K562 (cell line): ENCODE results near the gene SLC25A29. TPM values are rescaled to one million over a fixed set of nuclear protein-coding genes. Genes with fewer than 3 reads are reported as not detected.

Experiments
- ATAC-seq: fragments of 200-7000 bp; cut with Tn5 transposase; 3 replicates; pipeline ENCODE4 v1.9.1; 2020; ENCODE audit warnings: moderate library complexity
- BruUV-seq: library from RNA; stranded (reverse); fragments of 400-500 nt; replicated peaks from 2 replicates; lab custom pipeline; 2021; lab: Mats Ljungman, UMichigan
- CTCF ChIA-PET: fragments of 300-600 bp; formaldehyde crosslinking; extraction: SDS; loops from one replicate; lab custom pipeline; 2021; ENCODE audit warnings: low intra/inter-chr PET ratio; lab: Yijun Ruan, JAX
- POLR2A ChIA-PET: fragments of 300-600, 350-650 bp; sonication (Branson Sonifier 250); formaldehyde crosslinking; extraction: SDS; loops from one replicate; lab custom pipeline; 2021; ENCODE audit warnings: antibody characterized with exemption, inconsistent platforms; lab: Yijun Ruan, JAX
- DNase-seq, 4 experiments: peaks; one replicate each; pipeline versions ENCODE4 v3.0.0 to v3.0.0-alpha.2; 2011 to 2018; ENCODE audit warnings: low spot score in 3 of 4, mixed read lengths in 3 of 4; ENCODE audit errors: extremely low read depth in 1 of 4
- FAIRE-seq: peaks from 2 replicates; lab custom pipeline; 2011; peaks lifted over from hg19 to GRCh38; lab: Jason Lieb, UNC
- H2AFZ ChIP-seq: 2 replicates; pipeline ENCODE4 v1.6.0; 2011; ENCODE audit warnings: low read depth, low read length, control low read depth, inconsistent platforms
- H3K27ac ChIP-seq: fragments of 200-600 bp; 3 replicates; pipeline ENCODE4 v1.8.0; 2011; ENCODE audit warnings: low read depth, mild to moderate bottlenecking, control low read depth, inconsistent platforms, low read length, moderate library complexity, mixed read lengths; ENCODE audit errors: extremely low read depth
- H3K27me3 ChIP-seq, 2 experiments: fragments of 300-600 bp in 1 of 2; 2 replicates in 1 of 2; 3 replicates in 1 of 2; pipeline versions ENCODE4 v1.6.0 to v1.8.0; 2011; ENCODE audit warnings: inconsistent platforms in 2 of 2, low read length in 2 of 2, mild to moderate bottlenecking in 1 of 2, mixed read lengths in 1 of 2, moderate library complexity in 1 of 2; ENCODE audit not compliant: control insufficient read depth in 2 of 2, insufficient read depth in 2 of 2
- H3K36me3 ChIP-seq: fragments of 300-600 bp; 3 replicates; pipeline ENCODE4 v1.8.0; 2011; ENCODE audit warnings: mild to moderate bottlenecking, low read length, inconsistent platforms; ENCODE audit not compliant: control insufficient read depth, insufficient read depth
- H3K4me1 ChIP-seq, 2 experiments: fragments of 200-600 bp in 1 of 2; replicated peaks in 1 of 2; 2 replicates in 1 of 2; 3 replicates in 1 of 2; pipeline versions ENCODE4 v1.5.1 to v1.8.0; 2011; ENCODE audit warnings: inconsistent platforms in 2 of 2, low read length in 2 of 2, mild to moderate bottlenecking in 1 of 2, mixed read lengths in 1 of 2, moderate library complexity in 1 of 2; ENCODE audit not compliant: control insufficient read depth in 2 of 2, insufficient read depth in 2 of 2
- H3K4me2 ChIP-seq: 2 replicates; pipeline ENCODE4 v1.6.1; 2011; ENCODE audit warnings: low read length, control low read depth, inconsistent platforms, mixed read lengths; ENCODE audit not compliant: insufficient read depth
- H3K4me3 ChIP-seq: fragments of 200-600 bp; sonication (generic), shearing (Covaris generic); 2 replicates; pipeline ENCODE4 v1.5.1; 2016; ENCODE audit warnings: control low read depth, inconsistent platforms
- H3K79me2 ChIP-seq: fragments of 200-600 bp; 3 replicates; pipeline ENCODE4 v1.8.0; 2011; ENCODE audit warnings: low read length, inconsistent platforms; ENCODE audit not compliant: control insufficient read depth, insufficient read depth
- H3K9ac ChIP-seq, 2 experiments: 2 replicates each; pipeline versions ENCODE4 v1.6.0 to v1.6.1; 2011; ENCODE audit warnings: low read depth in 2 of 2, low read length in 2 of 2, control low read depth in 1 of 2, inconsistent platforms in 1 of 2, mild to moderate bottlenecking in 1 of 2, mixed read lengths in 1 of 2; ENCODE audit not compliant: insufficient read depth in 1 of 2
- H3K9me1 ChIP-seq: one replicate; pipeline ENCODE4 v1.6.0; 2011; ENCODE audit warnings: inconsistent platforms, mild to moderate bottlenecking, low read length, moderate library complexity; ENCODE audit not compliant: control insufficient read depth, insufficient read depth
- H3K9me3 ChIP-seq: replicated peaks from 2 replicates; pipeline ENCODE4 v1.5.1; 2011; ENCODE audit warnings: low read depth, low read length, inconsistent platforms; ENCODE audit not compliant: control insufficient read depth, insufficient read depth
- H4K20me1 ChIP-seq: replicated peaks from 2 replicates; pipeline ENCODE4 v1.6.1; 2011; ENCODE audit warnings: low read length, inconsistent platforms, mixed read lengths; ENCODE audit not compliant: control insufficient read depth, insufficient read depth
- JUN ChIP-seq, 2 experiments: sonication (generic) in 1 of 2; formaldehyde crosslinking in 1 of 2; IDR thresholded peaks; 2 replicates each; pipeline versions ENCODE4 v1.6.1 to v1.8.0; 2012 to 2022; ENCODE audit warnings: borderline replicate concordance in 2 of 2, mild to moderate bottlenecking in 2 of 2, improper control_type of control experiment in 1 of 2, low read depth in 1 of 2, low read length in 1 of 2, missing genetic modification reagents in 1 of 2
- U2AF2 ChIP-seq: fragments of 200-400 bp; formaldehyde crosslinking; optimal IDR thresholded peaks from 2 replicates; pipeline ENCODE3; 2017; ENCODE audit warnings: low read depth, mild to moderate bottlenecking, low read length
- ZNF212 ChIP-seq: fragments of 450-650 bp; formaldehyde crosslinking; IDR thresholded peaks from 2 replicates; pipeline ENCODE4 v1.4.0; 2020; ENCODE audit warnings: mild to moderate bottlenecking
- ZNF583 ChIP-seq: fragments of 250-450 bp; sonication (Bioruptor Pico); IDR thresholded peaks from 2 replicates; pipeline ENCODE4 v1.4.0; 2020
- WGBS: fragments of 100-300 bp; shearing (Covaris generic); methylation state at CpG from one replicate; pipeline ENCODE4 v1.1.6; 2016; ENCODE audit warnings: low coverage, mixed read lengths; ENCODE audit not compliant: insufficient coverage; ENCODE audit errors: missing lambda C conversion rate; 5-methylcytosine and 5-hydroxymethylcytosine counted together
- in situ Hi-C: fragments of 300-500 bp; cut with MboI; formaldehyde crosslinking; loops from 4 replicates; pipeline ENCODE4 v1.15.0; 2018; ENCODE audit warnings: inconsistent platforms, mixed read lengths
- intact Hi-C: fragments of 100-400 bp; cut with micrococcal nuclease; formaldehyde crosslinking; loops from 2 replicates; pipeline ENCODE4 v1.14.2; 2022
- polyA plus RNA-seq, 8 experiments: library from polyadenylated mRNA; depleted of rRNA in 4 of 8; stranded (reverse) in 5 of 8; unstranded in 3 of 8; fragments of >200 nt; fragmentation: Nextera tagmentation in 2 of 8; fragmentation: Illumina TruSeq in 1 of 8; extraction: Ambion mirVana in 2 of 8; extraction: Trizol in 1 of 8; gene quantifications; 2 replicates each; pipeline versions ENCODE4 v1.2.1 to v1.2.3, GENCODE V29; 2011 to 2014; ENCODE audit warnings: inconsistent platforms in 1 of 8, missing spikeins in 1 of 8
- total RNA-seq, 7 experiments: library from RNA; depleted of rRNA in 6 of 7; stranded (reverse); fragments of >200 nt in 6 of 7; fragmentation: Illumina TruSeq in 2 of 7; extraction: Trizol in 2 of 7; gene quantifications; 2 replicates each; pipeline versions ENCODE4 v1.2.1 to v1.2.3, GENCODE V29; 2011 to 2021; ENCODE audit warnings: low replicate concordance in 1 of 7
- TF ChIP-seq, protein P1 (sequence below): sonication (generic); formaldehyde crosslinking; IDR thresholded peaks from 2 replicates; pipeline ENCODE4 v1.8.0; 2023; ENCODE audit warnings: mild to moderate bottlenecking, missing genetic modification reagents
- TF ChIP-seq, protein P2 (sequence below): fragments of 450-650 bp; formaldehyde crosslinking; IDR thresholded peaks from 2 replicates; pipeline ENCODE4 v1.4.0; 2022; ENCODE audit warnings: missing genetic modification characterization

Gene SLC25A29
- total and polyA plus RNA-seq, 9 of the 15 experiments (the other 6 are each of a cell fraction or from before 2014, with no cell fraction given), result 0.07 to 17.5 (median 4.8) TPM

DNA sequence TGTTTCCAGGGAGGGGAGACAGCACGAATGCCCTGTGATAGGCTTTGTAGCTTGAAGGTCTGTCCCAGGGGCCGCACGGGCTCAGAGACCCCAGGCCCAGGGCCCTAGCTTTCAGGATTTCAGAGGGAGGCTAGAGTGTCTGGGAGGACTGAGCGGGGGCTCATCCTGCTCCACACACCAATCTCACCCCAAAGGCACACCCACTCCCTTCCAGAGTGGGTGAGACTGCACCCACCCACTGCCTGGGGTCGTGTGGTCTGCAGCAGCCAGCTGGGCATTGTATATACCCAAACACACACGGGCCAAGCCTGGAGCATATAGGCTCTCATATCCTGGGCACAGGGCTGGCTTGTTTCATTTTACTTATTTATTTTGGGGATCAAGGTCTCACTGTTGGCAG, 11.1 kb upstream of the SLC25A29 start (continued):
- TF ChIP-seq, protein P1, sequence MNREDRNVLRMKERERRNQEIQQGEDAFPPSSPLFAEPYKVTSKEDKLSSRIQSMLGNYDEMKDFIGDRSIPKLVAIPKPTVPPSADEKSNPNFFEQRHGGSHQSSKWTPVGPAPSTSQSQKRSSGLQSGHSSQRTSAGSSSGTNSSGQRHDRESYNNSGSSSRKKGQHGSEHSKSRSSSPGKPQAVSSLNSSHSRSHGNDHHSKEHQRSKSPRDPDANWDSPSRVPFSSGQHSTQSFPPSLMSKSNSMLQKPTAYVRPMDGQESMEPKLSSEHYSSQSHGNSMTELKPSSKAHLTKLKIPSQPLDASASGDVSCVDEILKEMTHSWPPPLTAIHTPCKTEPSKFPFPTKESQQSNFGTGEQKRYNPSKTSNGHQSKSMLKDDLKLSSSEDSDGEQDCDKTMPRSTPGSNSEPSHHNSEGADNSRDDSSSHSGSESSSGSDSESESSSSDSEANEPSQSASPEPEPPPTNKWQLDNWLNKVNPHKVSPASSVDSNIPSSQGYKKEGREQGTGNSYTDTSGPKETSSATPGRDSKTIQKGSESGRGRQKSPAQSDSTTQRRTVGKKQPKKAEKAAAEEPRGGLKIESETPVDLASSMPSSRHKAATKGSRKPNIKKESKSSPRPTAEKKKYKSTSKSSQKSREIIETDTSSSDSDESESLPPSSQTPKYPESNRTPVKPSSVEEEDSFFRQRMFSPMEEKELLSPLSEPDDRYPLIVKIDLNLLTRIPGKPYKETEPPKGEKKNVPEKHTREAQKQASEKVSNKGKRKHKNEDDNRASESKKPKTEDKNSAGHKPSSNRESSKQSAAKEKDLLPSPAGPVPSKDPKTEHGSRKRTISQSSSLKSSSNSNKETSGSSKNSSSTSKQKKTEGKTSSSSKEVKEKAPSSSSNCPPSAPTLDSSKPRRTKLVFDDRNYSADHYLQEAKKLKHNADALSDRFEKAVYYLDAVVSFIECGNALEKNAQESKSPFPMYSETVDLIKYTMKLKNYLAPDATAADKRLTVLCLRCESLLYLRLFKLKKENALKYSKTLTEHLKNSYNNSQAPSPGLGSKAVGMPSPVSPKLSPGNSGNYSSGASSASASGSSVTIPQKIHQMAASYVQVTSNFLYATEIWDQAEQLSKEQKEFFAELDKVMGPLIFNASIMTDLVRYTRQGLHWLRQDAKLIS, result no peak
- TF ChIP-seq JUN (IDR thresholded peaks at IDR 0.05; ENCODE audit: borderline replicate concordance, low read depth, low read length), result no peak
- no peak for TF ChIP-seq JUN (CRISPR knock-in tag; IDR thresholded peaks at IDR 0.05; ENCODE audit: borderline replicate concordance)
- no peak for TF ChIP-seq U2AF2
- TF ChIP-seq, all 486 proteins: peak for 0

DNA sequence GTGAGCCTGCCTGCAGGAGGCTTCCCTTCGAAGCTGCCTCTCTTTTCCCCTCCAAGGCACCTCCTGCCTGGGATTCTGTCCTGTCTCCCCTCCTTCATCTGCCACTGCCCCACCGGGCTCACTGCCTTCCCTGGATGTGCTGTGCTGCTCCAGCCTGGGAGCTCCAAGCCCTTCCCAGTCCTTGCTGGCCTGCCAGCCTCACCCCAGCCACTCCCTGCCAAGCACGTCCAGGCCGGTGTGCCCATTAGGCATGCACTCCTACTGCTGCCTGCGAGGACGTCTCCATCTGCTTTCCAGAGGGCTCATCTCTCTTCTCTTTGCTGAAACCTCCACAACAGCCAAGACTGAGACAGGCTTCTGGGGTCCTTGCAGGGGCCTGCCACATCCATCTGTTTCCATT, 8.5 kb upstream of the SLC25A29 start:
- H3K4me3 ChIP-seq, result no peak overlapping the region
- ChIA-PET POLR2A (interaction anchor here (0.7 kb wide), 1 partner anchor 13 kb away, joined by 3 read pairs; no protein-coding TSS in a partner anchor), CTCF (no interaction called here)
- H3K27ac ChIP-seq, result no peak overlapping the region
- no peak overlapping the region for H2AFZ ChIP-seq
- DNase-seq, result no peak
- peaks cover 15 to 26% of the 10 kb centered on the region in 2 experiments; a peak in 4 of 5 replicates for H3K4me1 ChIP-seq
- H3K9me1 ChIP-seq, result no peaks in the 10 kb centered on the region
- 74% methylated on average over 3 of the region's 6 CpGs for WGBS
- no peaks in the 10 kb centered on the region for H3K79me2 ChIP-seq
- intact Hi-C loops, result no loop called here
- H3K27me3 ChIP-seq, result no peaks in the 10 kb centered on the region
- H3K4me2 ChIP-seq, result no peak overlapping the region
- no peaks in the 10 kb centered on the region for H3K36me3 ChIP-seq
- no peaks in the 10 kb centered on the region for H4K20me1 ChIP-seq
- FAIRE-seq, result no peak
- H3K9me3 ChIP-seq, result no peaks in the 10 kb centered on the region
- in situ Hi-C loops, result no loop called here
- no peak for ATAC-seq
- TF ChIP-seq ZNF212 (CRISPR knock-in tag) (no peak), ZNF583 (CRISPR knock-in tag) (no peak)
- TF ChIP-seq, protein P2, sequence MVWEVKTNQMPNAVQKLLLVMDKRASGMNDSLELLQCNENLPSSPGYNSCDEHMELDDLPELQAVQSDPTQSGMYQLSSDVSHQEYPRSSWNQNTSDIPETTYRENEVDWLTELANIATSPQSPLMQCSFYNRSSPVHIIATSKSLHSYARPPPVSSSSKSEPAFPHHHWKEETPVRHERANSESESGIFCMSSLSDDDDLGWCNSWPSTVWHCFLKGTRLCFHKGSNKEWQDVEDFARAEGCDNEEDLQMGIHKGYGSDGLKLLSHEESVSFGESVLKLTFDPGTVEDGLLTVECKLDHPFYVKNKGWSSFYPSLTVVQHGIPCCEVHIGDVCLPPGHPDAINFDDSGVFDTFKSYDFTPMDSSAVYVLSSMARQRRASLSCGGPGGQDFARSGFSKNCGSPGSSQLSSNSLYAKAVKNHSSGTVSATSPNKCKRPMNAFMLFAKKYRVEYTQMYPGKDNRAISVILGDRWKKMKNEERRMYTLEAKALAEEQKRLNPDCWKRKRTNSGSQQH (CRISPR knock-in tag), result no peak
- TF ChIP-seq, all 486 proteins: peak for 0
- no peak overlapping the region for H3K9ac ChIP-seq
- BruUV-seq, result no TSS peak
